WTC11 (cell line): ENCODE data around the gene ZNF354C. TPM values are rescaled to one million over a fixed set of nuclear protein-coding genes. Genes with fewer than 3 reads are reported as not detected.

Experiments
- AFF4 ChIP-seq: sonication (generic); formaldehyde crosslinking; IDR thresholded peaks from 2 replicates; pipeline ENCODE4 v1.8.1; 2023; ENCODE audit warnings: mild to moderate bottlenecking, missing genetic modification reagents, borderline replicate concordance
- CDX4 ChIP-seq: fragments of 250-450 bp; sonication (Bioruptor Pico); IDR thresholded peaks from 2 replicates; pipeline ENCODE4 v1.9.0; 2021; ENCODE audit warnings: moderate library complexity, mild to moderate bottlenecking, inconsistent platforms, borderline replicate concordance
- E2F1 ChIP-seq: sonication (generic); formaldehyde crosslinking; IDR thresholded peaks from 2 replicates; pipeline ENCODE4 v1.8.0; 2022; ENCODE audit warnings: mild to moderate bottlenecking, missing genetic modification reagents
- E2F4 ChIP-seq: sonication (generic); formaldehyde crosslinking; IDR thresholded peaks from 2 replicates; pipeline ENCODE4 v1.8.1; 2022; ENCODE audit warnings: low read depth, mild to moderate bottlenecking, moderate library complexity, missing genetic modification reagents, borderline replicate concordance
- GABPB1 ChIP-seq: sonication (generic); formaldehyde crosslinking; IDR thresholded peaks from 2 replicates; pipeline ENCODE4 v1.8.1; 2023; ENCODE audit warnings: mild to moderate bottlenecking, missing genetic modification reagents
- HMGA2 ChIP-seq: fragments of 250-450 bp; sonication (Bioruptor Pico); IDR thresholded peaks from 2 replicates; pipeline ENCODE4 v1.4.0; 2021; ENCODE audit warnings: mild to moderate bottlenecking, moderate library complexity
- JUN ChIP-seq: sonication (generic); formaldehyde crosslinking; IDR thresholded peaks from 2 replicates; pipeline ENCODE4 v1.8.0; 2023; ENCODE audit warnings: mild to moderate bottlenecking, missing genetic modification reagents
- KAT7 ChIP-seq: sonication (generic); formaldehyde crosslinking; IDR thresholded peaks from 2 replicates; pipeline ENCODE4 v1.8.1; 2023; ENCODE audit warnings: missing genetic modification reagents, mild to moderate bottlenecking, borderline replicate concordance
- MXD4 ChIP-seq: fragments of 250-450 bp; sonication (Bioruptor Pico); IDR thresholded peaks from 2 replicates; pipeline ENCODE4 v1.8.0; 2021; ENCODE audit warnings: mild to moderate bottlenecking, moderate library complexity, borderline replicate concordance
- MYBL2 ChIP-seq: sonication (generic); formaldehyde crosslinking; IDR thresholded peaks from 2 replicates; pipeline ENCODE4 v1.8.1; 2023; ENCODE audit warnings: mild to moderate bottlenecking, moderate library complexity, missing genetic modification reagents
- NFYB ChIP-seq: sonication (generic); formaldehyde crosslinking; conservative IDR thresholded peaks from 2 replicates; pipeline ENCODE4 v1.8.0; 2022; ENCODE audit warnings: low read depth, missing genetic modification reagents
- NR2C2 ChIP-seq: sonication (generic); formaldehyde crosslinking; IDR thresholded peaks from 2 replicates; pipeline ENCODE4 v1.8.0; 2022; ENCODE audit warnings: mild to moderate bottlenecking, missing genetic modification reagents
- SMAD3 ChIP-seq: sonication (generic); formaldehyde crosslinking; IDR thresholded peaks from 2 replicates; pipeline ENCODE4 v1.8.0; 2022; ENCODE audit warnings: missing genetic modification reagents, mild to moderate bottlenecking, borderline replicate concordance
- STAT6 ChIP-seq: sonication (generic); formaldehyde crosslinking; conservative IDR thresholded peaks from 2 replicates; pipeline ENCODE4 v1.8.1; 2023; ENCODE audit warnings: mild to moderate bottlenecking, low read depth, missing genetic modification reagents, moderate library complexity
- TP53 ChIP-seq: sonication (generic); formaldehyde crosslinking; IDR thresholded peaks from 2 replicates; pipeline ENCODE4 v1.8.1; 2023; ENCODE audit warnings: mild to moderate bottlenecking, missing genetic modification reagents
- ZBTB21 ChIP-seq: sonication (generic); formaldehyde crosslinking; IDR thresholded peaks from 2 replicates; pipeline ENCODE4 v1.8.1; 2023; ENCODE audit warnings: mild to moderate bottlenecking, missing genetic modification reagents, borderline replicate concordance
- ZNF138 ChIP-seq: sonication (generic); formaldehyde crosslinking; conservative IDR thresholded peaks from 2 replicates; pipeline ENCODE4 v1.8.1; 2022; ENCODE audit warnings: mild to moderate bottlenecking, moderate library complexity, missing genetic modification reagents
- ZNF263 ChIP-seq: sonication (generic); formaldehyde crosslinking; IDR thresholded peaks from 2 replicates; pipeline ENCODE4 v1.8.1; 2022; ENCODE audit warnings: low read depth, mild to moderate bottlenecking, moderate library complexity, missing genetic modification reagents
- ZNF317 ChIP-seq: sonication (generic); formaldehyde crosslinking; IDR thresholded peaks from 2 replicates; pipeline ENCODE4 v1.8.1; 2023; ENCODE audit warnings: low read depth, mild to moderate bottlenecking, moderate library complexity, missing genetic modification reagents, borderline replicate concordance
- ZNF671 ChIP-seq: fragments of 250-450 bp; sonication (Bioruptor Pico); IDR thresholded peaks from 2 replicates; pipeline ENCODE4 v1.8.0; 2021; ENCODE audit warnings: mild to moderate bottlenecking
- total RNA-seq: library from RNA; stranded (reverse); gene quantifications from 3 replicates; pipeline ENCODE4 v1.2.3, GENCODE V29; 2021
- TF ChIP-seq, protein P1 (sequence below): sonication (generic); formaldehyde crosslinking; IDR thresholded peaks from 2 replicates; pipeline ENCODE4 v1.8.1; 2022; ENCODE audit warnings: missing genetic modification reagents, borderline replicate concordance
- TF ChIP-seq, protein P2 (sequence below): sonication (generic); formaldehyde crosslinking; IDR thresholded peaks from 2 replicates; pipeline ENCODE4 v1.8.1; 2022; ENCODE audit warnings: mild to moderate bottlenecking, missing genetic modification reagents, moderate library complexity, borderline replicate concordance
- TF ChIP-seq, protein P3 (sequence below): fragments of 250-450 bp; sonication (Bioruptor Pico); IDR thresholded peaks from 2 replicates; pipeline ENCODE4 v2.1.2; 2022; ENCODE audit warnings: mild to moderate bottlenecking, moderate library complexity

ZNF354C gene
- total RNA-seq, 1 experiment from 2014 or later = 7.9 TPM

DNA sequence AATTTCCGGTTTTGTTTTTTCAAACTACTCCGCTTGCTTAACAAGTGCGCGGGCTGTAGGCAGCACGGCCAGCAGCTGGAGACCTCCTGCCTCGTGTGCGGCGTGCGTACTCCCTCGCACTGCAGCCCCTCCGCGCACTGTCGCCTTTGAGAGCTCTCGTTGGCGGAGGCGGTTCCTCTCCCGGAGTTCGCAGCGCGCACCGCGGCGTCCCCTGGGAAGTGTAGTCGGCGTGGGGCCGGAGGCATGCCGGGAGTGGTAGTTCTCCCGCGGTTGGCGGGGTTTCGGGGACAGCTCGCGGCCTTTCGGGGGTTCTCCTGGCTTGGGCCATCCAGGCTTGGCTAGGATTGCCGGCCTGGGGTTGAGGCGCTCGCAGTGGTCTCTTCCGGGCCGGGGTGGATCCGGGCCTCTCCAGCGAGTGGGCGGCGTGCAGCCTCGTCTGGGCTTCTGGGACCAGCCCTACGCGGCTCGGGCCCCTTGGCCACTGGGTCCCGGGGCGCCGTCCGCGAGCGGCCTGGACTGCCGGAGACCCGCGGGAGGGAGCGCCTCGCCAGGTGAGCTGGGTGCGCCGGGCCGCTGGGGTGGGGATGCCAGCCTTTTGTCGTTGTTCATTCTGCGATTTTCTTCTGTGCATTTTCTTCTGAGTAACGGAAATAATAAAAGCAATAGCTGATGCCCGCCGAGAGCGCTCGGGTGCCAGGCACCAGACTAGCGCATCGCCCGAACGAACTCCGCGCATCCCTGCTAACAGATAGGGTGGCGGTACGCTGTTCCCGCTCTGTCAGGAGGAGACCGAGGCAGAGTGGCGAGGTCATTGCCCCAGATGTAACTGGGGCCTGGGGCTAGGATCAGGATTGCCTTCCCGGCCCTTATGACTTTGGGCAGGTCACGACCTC lies at the start of gene ZNF354C (continued):
- peak; percentile 91; the same call in 1 of the 2 replicates for TF ChIP-seq STAT6 (CRISPR knock-in tag)
- TF ChIP-seq ZBTB21 (CRISPR knock-in tag) = peak; percentile 96
- no peak for TF ChIP-seq ZNF671 (CRISPR knock-in tag)
- TF ChIP-seq SMAD3 (CRISPR knock-in tag) = peak; percentile 99
- peak; percentile 76 for TF ChIP-seq ZNF263 (CRISPR knock-in tag)
- peak; percentile 93 for TF ChIP-seq E2F4 (CRISPR knock-in tag)
- peak; percentile 67 for TF ChIP-seq NFYB (CRISPR knock-in tag)
- TF ChIP-seq ZNF317 = peak; percentile 81; the same call in 1 of the 2 replicates
- no peak for TF ChIP-seq HMGA2 (CRISPR knock-in tag)
- peak; percentile 62; the same call in 1 of the 2 replicates for TF ChIP-seq KAT7 (CRISPR knock-in tag)
- TF ChIP-seq E2F1 (CRISPR knock-in tag) = peak; percentile 98
- TF ChIP-seq TP53 = peak; percentile 99
- no peak; the same call in 1 of the 2 replicates for TF ChIP-seq AFF4 (CRISPR knock-in tag)
- TF ChIP-seq MXD4 = no peak
- TF ChIP-seq, protein P1, sequence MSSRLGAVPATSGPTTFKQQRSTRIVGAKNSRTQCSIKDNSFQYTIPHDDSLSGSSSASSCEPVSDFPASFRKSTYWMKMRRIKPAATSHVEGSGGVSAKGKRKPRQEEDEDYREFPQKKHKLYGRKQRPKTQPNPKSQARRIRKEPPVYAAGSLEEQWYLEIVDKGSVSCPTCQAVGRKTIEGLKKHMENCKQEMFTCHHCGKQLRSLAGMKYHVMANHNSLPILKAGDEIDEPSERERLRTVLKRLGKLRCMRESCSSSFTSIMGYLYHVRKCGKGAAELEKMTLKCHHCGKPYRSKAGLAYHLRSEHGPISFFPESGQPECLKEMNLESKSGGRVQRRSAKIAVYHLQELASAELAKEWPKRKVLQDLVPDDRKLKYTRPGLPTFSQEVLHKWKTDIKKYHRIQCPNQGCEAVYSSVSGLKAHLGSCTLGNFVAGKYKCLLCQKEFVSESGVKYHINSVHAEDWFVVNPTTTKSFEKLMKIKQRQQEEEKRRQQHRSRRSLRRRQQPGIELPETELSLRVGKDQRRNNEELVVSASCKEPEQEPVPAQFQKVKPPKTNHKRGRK (CRISPR knock-in tag) = peak; percentile 96
- TF ChIP-seq MYBL2 (CRISPR knock-in tag) = peak; percentile 98
- no peak for TF ChIP-seq GABPB1 (CRISPR knock-in tag)
- TF ChIP-seq ZNF138 (CRISPR knock-in tag) = peak; percentile 99
- TF ChIP-seq, protein P2, sequence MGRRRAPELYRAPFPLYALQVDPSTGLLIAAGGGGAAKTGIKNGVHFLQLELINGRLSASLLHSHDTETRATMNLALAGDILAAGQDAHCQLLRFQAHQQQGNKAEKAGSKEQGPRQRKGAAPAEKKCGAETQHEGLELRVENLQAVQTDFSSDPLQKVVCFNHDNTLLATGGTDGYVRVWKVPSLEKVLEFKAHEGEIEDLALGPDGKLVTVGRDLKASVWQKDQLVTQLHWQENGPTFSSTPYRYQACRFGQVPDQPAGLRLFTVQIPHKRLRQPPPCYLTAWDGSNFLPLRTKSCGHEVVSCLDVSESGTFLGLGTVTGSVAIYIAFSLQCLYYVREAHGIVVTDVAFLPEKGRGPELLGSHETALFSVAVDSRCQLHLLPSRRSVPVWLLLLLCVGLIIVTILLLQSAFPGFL = peak; percentile 73; the same call in 1 of the 2 replicates
- peak; percentile 89 for TF ChIP-seq NR2C2 (CRISPR knock-in tag)
- no peak for TF ChIP-seq CDX4
- peak; percentile 95 for TF ChIP-seq JUN (CRISPR knock-in tag)
- TF ChIP-seq, protein P3, sequence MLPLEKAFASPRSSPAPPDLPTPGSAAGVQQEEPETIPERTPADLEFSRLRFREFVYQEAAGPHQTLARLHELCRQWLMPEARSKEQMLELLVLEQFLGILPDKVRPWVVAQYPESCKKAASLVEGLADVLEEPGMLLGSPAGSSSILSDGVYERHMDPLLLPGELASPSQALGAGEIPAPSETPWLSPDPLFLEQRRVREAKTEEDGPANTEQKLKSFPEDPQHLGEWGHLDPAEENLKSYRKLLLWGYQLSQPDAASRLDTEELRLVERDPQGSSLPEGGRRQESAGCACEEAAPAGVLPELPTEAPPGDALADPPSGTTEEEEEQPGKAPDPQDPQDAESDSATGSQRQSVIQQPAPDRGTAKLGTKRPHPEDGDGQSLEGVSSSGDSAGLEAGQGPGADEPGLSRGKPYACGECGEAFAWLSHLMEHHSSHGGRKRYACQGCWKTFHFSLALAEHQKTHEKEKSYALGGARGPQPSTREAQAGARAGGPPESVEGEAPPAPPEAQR (CRISPR knock-in tag) = no peak
